ENCODE data around the gene TXNL1.

The TXNL1 gene

DNA sequence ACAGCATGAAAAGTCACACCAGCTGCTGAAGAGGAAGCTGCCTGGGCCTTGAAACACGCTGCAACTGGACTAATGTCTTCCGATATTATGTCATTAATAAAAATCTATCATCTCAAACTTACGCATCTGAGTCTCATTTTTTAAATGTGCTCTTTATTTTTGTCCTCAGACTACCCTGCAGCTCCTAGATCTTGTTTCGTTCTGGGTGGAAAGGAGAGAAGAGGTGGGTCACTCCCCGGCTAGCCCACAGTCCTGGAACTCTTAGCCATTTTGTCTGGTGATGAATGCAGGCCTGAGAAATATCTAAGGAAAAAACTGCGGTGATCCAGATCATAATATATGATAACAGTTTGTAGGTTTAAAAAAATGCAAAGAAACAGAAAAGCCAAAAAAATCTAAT is 73.3 kb downstream of the TXNL1 start:
- DNase-seq: no peak
- Histone ChIP-seq H3K9me3 (replicated peaks; ENCODE audit: insufficient read depth, low read length) (no peaks in the 10 kb centered on the region), H2AFZ (ENCODE audit: low read length) (no peak overlapping the region), H3K4me2 (ENCODE audit: low read depth, low read length) (no peak overlapping the region), H3K79me2 (ENCODE audit: low read length) (no peaks in the 10 kb centered on the region), H3K36me3 (replicated peaks; ENCODE audit: insufficient read depth, low read length) (no peaks in the 10 kb centered on the region), H3K9me2 (replicated peaks; ENCODE audit: insufficient read depth, low read length) (no peaks in the 10 kb centered on the region), H3F3A (ENCODE audit: insufficient read depth, low read length) (no peaks in the 10 kb centered on the region), H3K27me3 (replicated peaks; ENCODE audit: insufficient read depth, low read length) (no peaks in the 10 kb centered on the region), H4K20me1 (ENCODE audit: insufficient read depth, low read length) (no peaks in the 10 kb centered on the region), H3K4me1 (ENCODE audit: low read length) (no peaks in the 10 kb centered on the region), H3K4me3 (ENCODE audit: low read length) (no peak overlapping the region), H3K9ac (ENCODE audit: low read length) (no peak overlapping the region), H3K27ac (ENCODE audit: low read length) (no peak overlapping the region)
- TF ChIP-seq EZH2phosphoT487 (IDR thresholded peaks at IDR 0.05; ENCODE audit: low read length) (no peak), EZH2 (optimal IDR thresholded peaks at IDR 0.05; ENCODE audit: low read depth, low read length) (no peak)
- TF ChIP-seq, protein P1, sequence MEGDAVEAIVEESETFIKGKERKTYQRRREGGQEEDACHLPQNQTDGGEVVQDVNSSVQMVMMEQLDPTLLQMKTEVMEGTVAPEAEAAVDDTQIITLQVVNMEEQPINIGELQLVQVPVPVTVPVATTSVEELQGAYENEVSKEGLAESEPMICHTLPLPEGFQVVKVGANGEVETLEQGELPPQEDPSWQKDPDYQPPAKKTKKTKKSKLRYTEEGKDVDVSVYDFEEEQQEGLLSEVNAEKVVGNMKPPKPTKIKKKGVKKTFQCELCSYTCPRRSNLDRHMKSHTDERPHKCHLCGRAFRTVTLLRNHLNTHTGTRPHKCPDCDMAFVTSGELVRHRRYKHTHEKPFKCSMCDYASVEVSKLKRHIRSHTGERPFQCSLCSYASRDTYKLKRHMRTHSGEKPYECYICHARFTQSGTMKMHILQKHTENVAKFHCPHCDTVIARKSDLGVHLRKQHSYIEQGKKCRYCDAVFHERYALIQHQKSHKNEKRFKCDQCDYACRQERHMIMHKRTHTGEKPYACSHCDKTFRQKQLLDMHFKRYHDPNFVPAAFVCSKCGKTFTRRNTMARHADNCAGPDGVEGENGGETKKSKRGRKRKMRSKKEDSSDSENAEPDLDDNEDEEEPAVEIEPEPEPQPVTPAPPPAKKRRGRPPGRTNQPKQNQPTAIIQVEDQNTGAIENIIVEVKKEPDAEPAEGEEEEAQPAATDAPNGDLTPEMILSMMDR (IDR thresholded peaks at IDR 0.05; ENCODE audit: low read length): no peak

DNA sequence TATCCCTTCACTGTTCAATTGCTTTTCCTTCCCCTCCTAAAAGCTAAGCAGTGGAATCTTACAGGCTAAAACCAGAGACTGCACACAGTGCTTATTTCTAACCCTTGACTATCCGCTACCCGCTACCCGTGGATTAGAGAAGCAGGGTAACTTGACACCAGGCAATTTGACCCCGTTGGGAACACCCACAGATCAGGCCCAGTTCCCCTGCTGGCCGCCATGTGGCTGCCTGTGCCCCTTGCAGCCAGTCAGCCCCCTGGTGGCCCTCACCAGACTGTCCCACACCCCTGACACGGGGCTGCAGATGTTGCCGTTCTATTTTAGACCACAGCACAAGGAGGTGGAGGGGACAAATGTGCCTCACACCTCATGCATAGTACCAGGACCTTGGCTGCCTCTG is 74.8 kb downstream of the TXNL1 start:
- Histone ChIP-seq H3K4me1 (ENCODE audit: low read length) (no peaks in the 10 kb centered on the region), H2AFZ (ENCODE audit: low read length) (no peak overlapping the region), H3K79me2 (ENCODE audit: low read length) (no peaks in the 10 kb centered on the region), H3K9me2 (replicated peaks; ENCODE audit: insufficient read depth, low read length) (no peaks in the 10 kb centered on the region), H3K36me3 (replicated peaks; ENCODE audit: insufficient read depth, low read length) (no peaks in the 10 kb centered on the region), H3F3A (ENCODE audit: insufficient read depth, low read length) (no peaks in the 10 kb centered on the region), H3K27ac (ENCODE audit: low read length) (no peak overlapping the region), H3K4me3 (ENCODE audit: low read length) (no peak overlapping the region), H3K27me3 (replicated peaks; ENCODE audit: insufficient read depth, low read length) (no peaks in the 10 kb centered on the region), H3K4me2 (ENCODE audit: low read depth, low read length) (no peak overlapping the region), H3K9ac (ENCODE audit: low read length) (no peak overlapping the region), H4K20me1 (ENCODE audit: insufficient read depth, low read length) (no peaks in the 10 kb centered on the region), H3K9me3 (replicated peaks; ENCODE audit: insufficient read depth, low read length) (no peaks in the 10 kb centered on the region)
- no peak for DNase-seq
- TF ChIP-seq EZH2 (optimal IDR thresholded peaks at IDR 0.05; ENCODE audit: low read depth, low read length): no peak
- TF ChIP-seq, protein P1 (IDR thresholded peaks at IDR 0.05; ENCODE audit: low read length): peak; percentile 16

DNA sequence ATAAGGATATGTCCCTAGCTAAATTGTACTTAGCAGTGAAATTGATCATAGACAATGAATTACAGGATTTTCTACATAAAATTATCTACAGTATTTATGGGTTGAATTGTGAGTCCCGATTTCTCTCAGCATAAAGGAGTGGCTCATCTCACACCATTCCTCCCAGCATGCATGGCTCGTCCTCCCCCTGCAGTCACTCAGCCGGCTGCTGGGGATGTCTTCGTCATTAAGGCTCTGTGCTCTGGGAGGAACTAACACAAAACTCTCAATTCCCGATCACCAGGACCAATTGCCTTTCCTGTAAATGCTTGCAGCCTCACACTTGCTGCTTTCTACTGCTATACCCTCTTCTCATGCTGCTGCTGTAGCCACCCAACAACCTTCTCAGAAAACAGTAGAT is 75.9 kb downstream of the TXNL1 start:
- no peaks in the 10 kb centered on the region for H3F3A ChIP-seq (ENCODE audit: insufficient read depth, low read length)
- H3K27ac ChIP-seq (ENCODE audit: low read length): no peak overlapping the region
- no peaks in the 10 kb centered on the region for H3K4me1 ChIP-seq (ENCODE audit: low read length)
- no peak overlapping the region for H3K9ac ChIP-seq (ENCODE audit: low read length)
- H3K9me3 ChIP-seq (replicated peaks; ENCODE audit: insufficient read depth, low read length): no peaks in the 10 kb centered on the region
- no peak overlapping the region for H3K4me2 ChIP-seq (ENCODE audit: low read depth, low read length)
- H3K27me3 ChIP-seq (replicated peaks; ENCODE audit: insufficient read depth, low read length): no peaks in the 10 kb centered on the region
- no peaks in the 10 kb centered on the region for H4K20me1 ChIP-seq (ENCODE audit: insufficient read depth, low read length)
- H3K79me2 ChIP-seq (ENCODE audit: low read length): no peaks in the 10 kb centered on the region
- no peak for TF ChIP-seq EZH2 (optimal IDR thresholded peaks at IDR 0.05; ENCODE audit: low read depth, low read length)
- TF ChIP-seq, protein P1 (IDR thresholded peaks at IDR 0.05; ENCODE audit: low read length): no peak
- no peak for TF ChIP-seq EZH2phosphoT487 (IDR thresholded peaks at IDR 0.05; ENCODE audit: low read length)
- no peaks in the 10 kb centered on the region for H3K9me2 ChIP-seq (replicated peaks; ENCODE audit: insufficient read depth, low read length)
- H3K4me3 ChIP-seq (ENCODE audit: low read length): no peak overlapping the region
- H3K36me3 ChIP-seq (replicated peaks; ENCODE audit: insufficient read depth, low read length): no peaks in the 10 kb centered on the region
- no peak for DNase-seq
- H2AFZ ChIP-seq (ENCODE audit: low read length): no peak overlapping the region
